Immature natural killer cell (primary cell): Measurements from ENCODE around the gene SRD5A1. TPM values are rescaled to one million over a fixed set of nuclear protein-coding genes. Genes with fewer than 3 reads are reported as not detected.

Source experiments
- DNase-seq, 3 donors: peaks; one replicate each; pipeline ENCODE4 v3.0.0; 2022; ENCODE audit warnings: mixed read lengths in 1 of 3
- H3K27ac Mint-ChIP-seq, 6 donors: one replicate each; pipeline ENCODE4 v1.8.0; 2020; ENCODE audit warnings: mixed read lengths in 6 of 6, mild to moderate bottlenecking in 5 of 6, inconsistent platforms in 4 of 6, moderate library complexity in 3 of 6
- H3K27me3 Mint-ChIP-seq, 3 donors: one replicate each; pipeline ENCODE4 v1.8.0; 2020 to 2021; ENCODE audit warnings: low read depth in 3 of 3, mild to moderate bottlenecking in 3 of 3, mixed read lengths in 3 of 3, moderate library complexity in 3 of 3, inconsistent platforms in 1 of 3
- H3K36me3 Mint-ChIP-seq, 3 donors: one replicate each; pipeline ENCODE4 v1.8.0; 2020; ENCODE audit warnings: mixed read lengths in 3 of 3, inconsistent platforms in 2 of 3, mild to moderate bottlenecking in 2 of 3
- H3K4me1 Mint-ChIP-seq, 2 donors: one replicate each; pipeline ENCODE4 v1.8.0; 2020; ENCODE audit warnings: inconsistent platforms in 2 of 2, mild to moderate bottlenecking in 2 of 2, mixed read lengths in 2 of 2, moderate library complexity in 1 of 2
- H3K4me3 Mint-ChIP-seq, 5 donors: one replicate each; pipeline ENCODE4 v1.8.0; 2020; ENCODE audit warnings: mild to moderate bottlenecking in 5 of 5, mixed read lengths in 5 of 5, inconsistent platforms in 3 of 5, moderate library complexity in 3 of 5
- H3K9me3 Mint-ChIP-seq, 6 donors: one replicate each; pipeline ENCODE4 v1.8.0; 2020; ENCODE audit warnings: mild to moderate bottlenecking in 6 of 6, mixed read lengths in 6 of 6, inconsistent platforms in 4 of 6, moderate library complexity in 3 of 6
- polyA plus RNA-seq, 3 donors: library from polyadenylated mRNA; unstranded; fragments of 300-500 nt; fragmentation: Illumina TruSeq; gene quantifications; one replicate each; pipeline ENCODE4 v1.2.3, GENCODE V29; 2021

The SRD5A1 gene
- polyA plus RNA-seq, 3 donors from 2014 or later, result 4.8 to 9.6 (median 9.3) TPM

- Mint-ChIP-seq H3K36me3 (no peaks in the 10 kb centered on the region), H3K27me3 (peaks cover 9 to 32% (median 21%) of the 10 kb centered on the region in 3 donors), H3K9me3 (peaks cover 0 to 1% (median 0%) of the 10 kb centered on the region in 6 donors), H3K4me3 (peak overlapping the region in 2 of 5 donors; percentile 21 to 27), H3K27ac (no peak overlapping the region), H3K4me1 (peaks cover 8 to 15% of the 10 kb centered on the region in 2 donors)
- no peak for DNase-seq
Measured at GRCh38 chr5:6686501-6686900, 53.3 kb downstream of the SRD5A1 start.

DNA sequence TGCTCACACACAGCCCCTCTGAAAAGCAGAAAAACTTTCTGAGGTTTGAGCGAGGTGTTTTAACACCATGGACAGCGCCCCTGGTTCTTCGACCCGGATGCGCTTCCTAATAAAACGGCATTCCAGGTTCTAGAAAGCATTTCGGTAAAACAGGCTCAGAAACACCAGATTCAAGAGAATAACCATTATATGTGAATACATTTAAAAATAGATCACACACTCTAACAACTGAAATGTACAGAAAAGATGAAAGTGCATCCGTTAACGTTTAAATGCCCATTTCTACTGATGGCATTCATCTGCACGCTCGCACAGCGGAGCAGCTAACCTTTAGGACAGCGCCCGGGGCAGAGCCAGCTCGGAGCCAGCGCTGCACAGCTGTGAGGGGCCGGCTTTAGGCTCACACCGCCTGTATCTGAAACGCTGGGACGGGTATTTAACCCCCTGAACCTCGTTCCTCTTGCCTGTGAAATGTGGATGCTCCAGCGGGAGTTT lies 53.7 kb downstream of the SRD5A1 start:
- Mint-ChIP-seq H3K36me3 (no peaks in the 10 kb centered on the region), H3K4me3 (peak overlapping the region in 2 of 5 donors; percentile 21 to 27), H3K27ac (no peak overlapping the region), H3K9me3 (peaks cover 0 to 1% (median 0%) of the 10 kb centered on the region in 6 donors), H3K4me1 (peaks cover 8 to 15% of the 10 kb centered on the region in 2 donors), H3K27me3 (peaks cover 9 to 28% (median 19%) of the 10 kb centered on the region in 3 donors)
- peak in 1 of 3 donors; percentile 10 for DNase-seq

DNA sequence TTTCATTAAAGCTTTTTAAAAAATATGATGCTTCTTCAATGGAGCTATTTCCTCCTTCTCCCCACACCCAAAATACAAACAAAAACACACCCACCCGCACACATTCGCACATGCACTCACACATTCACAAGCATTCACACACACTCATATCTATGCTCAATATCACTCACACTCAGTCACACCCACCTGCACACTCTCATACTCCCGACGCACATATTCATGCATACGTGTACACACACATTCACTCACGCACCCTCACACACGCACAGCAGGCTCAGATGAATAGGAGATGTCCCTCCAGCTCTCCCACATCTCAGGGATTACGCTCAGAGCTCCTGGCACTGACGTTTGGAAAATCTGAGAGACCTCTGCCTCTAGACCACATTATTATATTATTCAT lies 54.3 kb downstream of the SRD5A1 start:
- H3K27ac Mint-ChIP-seq, result no peak overlapping the region
- peak overlapping the region in 3 of 5 donors; percentile 1 to 26 (median 4) for H3K4me3 Mint-ChIP-seq
- H3K4me1 Mint-ChIP-seq, result peaks cover 8 to 15% of the 10 kb centered on the region in 2 donors
- no peak for DNase-seq
- H3K36me3 Mint-ChIP-seq, result no peaks in the 10 kb centered on the region
- peaks cover 0 to 1% (median 0%) of the 10 kb centered on the region in 6 donors for H3K9me3 Mint-ChIP-seq
- H3K27me3 Mint-ChIP-seq, result peaks cover 9 to 27% (median 16%) of the 10 kb centered on the region in 3 donors

DNA sequence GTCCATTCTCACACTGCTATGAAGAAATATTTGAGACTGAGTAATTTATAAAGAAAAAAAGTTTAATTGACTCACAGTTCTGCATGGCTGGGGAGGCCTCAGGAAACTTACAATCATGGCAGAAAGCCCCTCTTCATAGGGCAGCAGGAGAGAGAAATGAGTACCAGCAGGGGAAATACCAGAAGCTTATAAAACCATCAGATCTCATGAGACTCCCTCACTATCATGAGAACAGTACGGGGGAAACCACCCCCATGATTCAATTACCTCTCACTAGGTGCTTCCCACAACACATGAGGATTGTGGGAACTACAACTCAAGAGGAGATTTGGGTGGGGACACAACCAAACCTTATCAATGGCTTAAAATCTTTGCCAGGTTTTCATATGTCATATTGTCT lies 59.7 kb downstream of the SRD5A1 start:
- Mint-ChIP-seq H3K4me3 (no peak overlapping the region), H3K4me1 (no peaks in the 10 kb centered on the region), H3K27me3 (peaks cover 3 to 29% (median 9%) of the 10 kb centered on the region in 3 donors), H3K9me3 (peaks cover 0 to 3% (median 0%) of the 10 kb centered on the region in 6 donors), H3K36me3 (peaks cover 0 to 4% (median 0%) of the 10 kb centered on the region in 3 donors), H3K27ac (no peak overlapping the region)
- no peak for DNase-seq

GRCh38 chr5:6698696-6699095 lies 65.5 kb downstream of the SRD5A1 start:
- peaks cover 0 to 4% (median 0%) of the 10 kb centered on the region in 6 donors for H3K9me3 Mint-ChIP-seq
- H3K36me3 Mint-ChIP-seq, result peaks cover 0 to 4% (median 0%) of the 10 kb centered on the region in 3 donors
- H3K27me3 Mint-ChIP-seq, result peaks cover 3 to 33% (median 9%) of the 10 kb centered on the region in 3 donors

GRCh38 chr5:6699357-6699756 lies 66.1 kb downstream of the SRD5A1 start:
- Mint-ChIP-seq H3K4me3 (no peak overlapping the region), H3K9me3 (peaks cover 0 to 4% (median 0%) of the 10 kb centered on the region in 6 donors), H3K27ac (no peak overlapping the region), H3K36me3 (peaks cover 0 to 4% (median 0%) of the 10 kb centered on the region in 3 donors), H3K4me1 (no peaks in the 10 kb centered on the region), H3K27me3 (peaks cover 3 to 28% (median 9%) of the 10 kb centered on the region in 3 donors)
- DNase-seq, result no peak

More at GRCh38 chr5:6698696-6699095, 65.5 kb downstream of the SRD5A1 start:
- Mint-ChIP-seq H3K4me3 (no peak overlapping the region), H3K4me1 (no peaks in the 10 kb centered on the region), H3K27ac (no peak overlapping the region)
- DNase-seq, result no peak

DNA sequence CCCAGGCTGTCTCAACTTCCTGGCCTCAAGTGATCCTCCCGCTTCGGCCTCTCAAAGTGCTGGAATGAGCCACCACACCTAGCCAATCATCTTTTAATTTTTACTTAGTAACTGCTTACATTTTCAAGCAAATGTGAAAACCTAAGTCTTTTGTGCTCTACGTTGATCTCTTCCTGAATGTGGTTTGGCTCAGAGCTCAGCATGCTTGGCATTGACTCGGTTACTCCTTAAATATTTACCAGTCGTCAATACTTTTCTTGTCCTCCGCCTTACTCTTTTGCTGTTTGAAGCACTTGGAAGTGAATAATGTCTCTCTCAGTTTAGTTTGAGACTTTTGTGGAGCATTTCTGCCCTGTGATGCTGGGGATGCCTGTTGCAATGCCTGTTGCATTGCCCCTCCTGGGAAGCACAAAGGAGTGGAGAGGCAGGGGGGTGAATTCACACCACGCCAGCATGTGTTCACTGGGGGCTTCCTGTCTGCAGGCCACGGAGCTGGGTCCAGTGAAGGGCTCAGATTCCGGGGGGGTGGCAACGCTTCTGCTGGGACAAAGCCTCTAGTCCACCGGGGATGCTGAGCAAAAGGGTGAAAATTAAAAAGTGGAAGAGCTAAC lies 66.9 kb downstream of the SRD5A1 start:
- Mint-ChIP-seq H3K4me3 (no peak overlapping the region), H3K36me3 (peaks cover 0 to 4% (median 0%) of the 10 kb centered on the region in 3 donors), H3K27me3 (peaks cover 3 to 28% (median 7%) of the 10 kb centered on the region in 3 donors), H3K4me1 (no peaks in the 10 kb centered on the region), H3K27ac (no peak overlapping the region), H3K9me3 (peaks cover 0 to 4% (median 0%) of the 10 kb centered on the region in 6 donors)
- no peak for DNase-seq

DNA sequence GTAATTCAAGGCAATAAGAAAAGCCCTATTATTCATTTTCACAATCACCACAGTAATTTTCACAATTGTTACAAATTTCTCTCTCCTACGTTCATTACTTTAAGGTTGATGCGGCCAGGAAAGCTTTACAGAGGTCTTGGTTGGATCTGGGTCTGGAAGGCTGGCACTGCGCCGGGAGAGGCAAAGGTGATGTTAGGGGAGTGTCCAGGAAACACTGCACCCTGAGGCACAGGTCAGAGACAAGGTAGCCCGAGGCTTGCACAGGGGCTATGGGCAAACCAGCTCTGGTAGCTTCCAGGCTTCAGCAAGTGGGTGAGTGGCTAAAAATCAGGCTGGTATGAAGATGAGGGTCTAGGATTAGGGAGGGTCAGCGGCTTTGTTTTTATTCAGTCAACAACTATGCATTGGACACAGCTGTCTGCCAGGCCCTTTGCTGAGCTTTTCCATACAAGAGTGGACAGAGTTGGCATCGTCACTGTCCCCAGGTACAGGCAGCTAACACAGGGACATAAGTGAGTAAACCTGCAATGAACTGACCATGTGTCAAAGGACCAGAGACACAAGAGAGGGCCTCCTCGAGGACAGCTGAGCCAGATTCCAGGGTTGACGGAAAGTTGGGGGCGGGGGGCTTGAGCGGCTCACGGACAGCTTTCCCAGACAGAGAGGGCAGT lies 67.6 kb downstream of the SRD5A1 start:
- H3K9me3 Mint-ChIP-seq, result peaks cover 0 to 4% (median 0%) of the 10 kb centered on the region in 6 donors
- no peaks in the 10 kb centered on the region for H3K4me1 Mint-ChIP-seq
- H3K4me3 Mint-ChIP-seq, result no peak overlapping the region
- no peaks in the 10 kb centered on the region for H3K36me3 Mint-ChIP-seq
- H3K27ac Mint-ChIP-seq, result no peak overlapping the region
- H3K27me3 Mint-ChIP-seq, result peaks cover 6 to 29% (median 7%) of the 10 kb centered on the region in 3 donors
- no peak for DNase-seq

GRCh38 chr5:6701491-6701890 lies 68.3 kb downstream of the SRD5A1 start:
- H3K36me3 Mint-ChIP-seq, result no peaks in the 10 kb centered on the region
- H3K27ac Mint-ChIP-seq, result no peak overlapping the region
- H3K4me3 Mint-ChIP-seq, result no peak overlapping the region
- peaks cover 0 to 2% (median 0%) of the 10 kb centered on the region in 6 donors for H3K9me3 Mint-ChIP-seq
- no peak for DNase-seq
- no peaks in the 10 kb centered on the region for H3K4me1 Mint-ChIP-seq
- peaks cover 6 to 27% (median 7%) of the 10 kb centered on the region in 3 donors for H3K27me3 Mint-ChIP-seq

GRCh38 chr5:6702633-6703032 lies 69.4 kb downstream of the SRD5A1 start:
- H3K27ac Mint-ChIP-seq, result no peak overlapping the region
- peaks cover 6 to 21% (median 6%) of the 10 kb centered on the region in 3 donors for H3K27me3 Mint-ChIP-seq
- DNase-seq, result no peak
- H3K36me3 Mint-ChIP-seq, result no peaks in the 10 kb centered on the region
- no peaks in the 10 kb centered on the region for H3K4me1 Mint-ChIP-seq
- no peak overlapping the region for H3K4me3 Mint-ChIP-seq
- H3K9me3 Mint-ChIP-seq, result peaks cover 0 to 2% (median 0%) of the 10 kb centered on the region in 6 donors

- Mint-ChIP-seq H3K27ac (no peak overlapping the region), H3K4me3 (no peak overlapping the region), H3K27me3 (peaks cover 3 to 17% (median 6%) of the 10 kb centered on the region in 3 donors), H3K9me3 (peaks cover 0 to 2% (median 0%) of the 10 kb centered on the region in 6 donors), H3K4me1 (no peaks in the 10 kb centered on the region), H3K36me3 (no peaks in the 10 kb centered on the region)
- DNase-seq, result no peak
Measured at GRCh38 chr5:6703806-6704205, 70.6 kb downstream of the SRD5A1 start.

- Mint-ChIP-seq H3K27me3 (peaks cover 3 to 17% (median 6%) of the 10 kb centered on the region in 3 donors), H3K36me3 (no peaks in the 10 kb centered on the region), H3K4me3 (no peak overlapping the region), H3K27ac (no peak overlapping the region), H3K9me3 (peaks cover 0 to 2% (median 0%) of the 10 kb centered on the region in 6 donors), H3K4me1 (no peaks in the 10 kb centered on the region)
- DNase-seq, result no peak
Measured at GRCh38 chr5:6704361-6704851, 71.2 kb downstream of the SRD5A1 start.

DNA sequence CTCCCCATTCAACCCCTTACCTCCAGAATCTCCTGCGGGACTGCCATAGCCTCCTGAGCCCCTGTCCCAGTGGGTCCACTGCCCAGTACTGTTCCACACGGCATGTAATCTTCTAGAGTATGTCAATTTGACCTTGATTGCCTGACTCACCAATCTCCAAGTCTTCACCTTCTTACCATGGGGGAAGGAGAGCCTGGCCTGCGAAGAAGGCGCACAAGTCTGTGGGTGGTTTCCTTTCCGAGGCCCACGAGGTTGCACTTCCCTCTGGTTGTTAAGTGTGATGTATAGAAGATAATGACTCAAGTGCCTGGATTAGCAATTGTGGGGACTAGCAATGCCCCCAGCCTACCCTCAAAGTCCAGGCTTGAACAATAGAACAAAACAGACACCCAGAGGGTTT lies 71.8 kb downstream of the SRD5A1 start:
- Mint-ChIP-seq H3K9me3 (peaks cover 0 to 2% (median 0%) of the 10 kb centered on the region in 6 donors), H3K27ac (peak overlapping the region in 2 of 6 donors; percentile 3 to 23), H3K27me3 (peaks cover 3 to 14% (median 6%) of the 10 kb centered on the region in 3 donors), H3K4me1 (no peaks in the 10 kb centered on the region), H3K4me3 (no peak overlapping the region), H3K36me3 (no peaks in the 10 kb centered on the region)
- no peak for DNase-seq

DNA sequence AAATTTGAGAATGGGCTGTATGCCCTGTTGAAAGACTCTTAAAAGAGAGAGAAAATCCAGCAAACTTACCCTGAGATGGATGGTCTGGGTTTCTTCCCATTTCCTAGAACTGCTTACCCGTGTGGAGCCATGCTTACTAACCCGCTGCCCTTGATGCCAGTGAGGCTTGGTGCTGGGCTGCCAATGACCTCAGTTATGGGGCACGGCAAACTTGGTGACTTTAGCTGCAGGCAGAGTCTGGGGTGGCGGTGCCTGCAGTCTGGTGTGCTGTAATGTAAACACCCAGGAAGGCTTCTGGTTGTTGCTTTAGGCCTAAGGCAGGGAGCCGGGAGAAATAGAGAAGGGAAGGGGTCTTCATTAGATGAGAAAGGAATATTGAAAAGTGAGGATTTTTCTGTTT lies 72.7 kb downstream of the SRD5A1 start:
- H3K27me3 Mint-ChIP-seq, result peaks cover under 1 to 9% (median 4%) of the 10 kb centered on the region in 3 donors
- H3K27ac Mint-ChIP-seq, result no peak overlapping the region
- no peaks in the 10 kb centered on the region for H3K36me3 Mint-ChIP-seq
- DNase-seq, result no peak
- H3K4me1 Mint-ChIP-seq, result no peaks in the 10 kb centered on the region
- H3K9me3 Mint-ChIP-seq, result peaks cover 0 to 2% (median 0%) of the 10 kb centered on the region in 6 donors
- H3K4me3 Mint-ChIP-seq, result no peak overlapping the region
